GM12878 (cell line): ENCODE measurements around the gene TOR2A. TPM values are rescaled to one million over a fixed set of nuclear protein-coding genes. Genes with fewer than 3 reads are reported as not detected.
A peak's percentile ranks its signal among the peaks of the same experiment; 100 is the strongest.

Experiments
- ATAC-seq: fragments of 200-7000 bp; cut with Tn5 transposase; 3 replicates; pipeline ENCODE4 v1.9.1; 2020; ENCODE audit warnings: mild to moderate bottlenecking, moderate library complexity
- BruUV-seq: library from RNA; stranded (reverse); fragments of 400-500 nt; replicated peaks from 2 replicates; lab custom pipeline; 2021; lab: Mats Ljungman, UMichigan
- CTCF ChIA-PET: fragments of 300-600 bp; sonication (Branson Sonifier 250); formaldehyde crosslinking; extraction: SDS; loops from one replicate; lab custom pipeline; 2021; ENCODE audit warnings: inconsistent platforms; lab: Yijun Ruan, JAX
- POLR2A ChIA-PET: fragments of 350-600 bp; formaldehyde crosslinking; extraction: SDS; loops from one replicate; lab custom pipeline; 2021; ENCODE audit warnings: inconsistent platforms; lab: Charles Lee
- RAD21 ChIA-PET: fragments of 300-600 bp; sonication (Branson Sonifier 250); formaldehyde crosslinking; loops from one replicate; lab custom pipeline; 2023; ENCODE audit warnings: antibody characterized with exemption; ENCODE audit not compliant: unreplicated experiment; lab: Charles Lee
- SMC1A ChIA-PET: fragments of 300-600 bp; sonication (Branson Sonifier 250); formaldehyde crosslinking; loops from one replicate; lab custom pipeline; 2023; ENCODE audit not compliant: unreplicated experiment, uncharacterized antibody; lab: Charles Lee
- DNase-seq: peaks from one replicate; pipeline ENCODE4 v3.0.0-alpha.2; 2011; ENCODE audit warnings: low read depth, low spot score
- FAIRE-seq: peaks from 3 replicates; lab custom pipeline; 2011; peaks lifted over from hg19 to GRCh38; lab: Jason Lieb, UNC
- H2AFZ ChIP-seq: 2 replicates; pipeline ENCODE4 v1.6.0; 2011; ENCODE audit warnings: low read depth, low read length, control low read depth; ENCODE audit not compliant: control insufficient read depth
- H3K27ac ChIP-seq: 2 replicates; pipeline ENCODE4 v1.5.1; 2011; ENCODE audit warnings: control low read depth; ENCODE audit not compliant: control insufficient read depth, insufficient read depth
- H3K27me3 ChIP-seq, 2 experiments: replicated peaks in 1 of 2; 2 replicates each; pipeline versions ENCODE4 v1.6.0 to v1.6.1; 2011; ENCODE audit warnings: low read length in 1 of 2; ENCODE audit not compliant: control insufficient read depth in 2 of 2, insufficient read depth in 2 of 2
- H3K36me3 ChIP-seq, 2 experiments: 2 replicates each; pipeline ENCODE4 v1.5.1; 2011; ENCODE audit warnings: low read length in 1 of 2; ENCODE audit not compliant: control insufficient read depth in 2 of 2, insufficient read depth in 2 of 2
- H3K4me1 ChIP-seq: 2 replicates; pipeline ENCODE4 v1.6.1; 2011; ENCODE audit warnings: mild to moderate bottlenecking, low read length, moderate library complexity, mixed read lengths; ENCODE audit not compliant: control insufficient read depth, insufficient read depth
- H3K4me2 ChIP-seq: 2 replicates; pipeline ENCODE4 v1.6.0; 2011; ENCODE audit warnings: control low read depth; ENCODE audit not compliant: control insufficient read depth, insufficient read depth
- H3K4me3 ChIP-seq: fragments of 200-600 bp; sonication (generic); 2 replicates; pipeline ENCODE4 v1.5.1; 2016
- H3K79me2 ChIP-seq: 2 replicates; pipeline ENCODE4 v1.6.0; 2011; ENCODE audit warnings: low read length; ENCODE audit not compliant: control insufficient read depth, insufficient read depth
- H3K9ac ChIP-seq: 2 replicates; pipeline ENCODE4 v1.8.0; 2011; ENCODE audit warnings: low read length, control low read depth, mixed read lengths; ENCODE audit not compliant: control insufficient read depth, insufficient read depth
- H3K9me3 ChIP-seq: replicated peaks from 3 replicates; pipeline ENCODE4 v1.5.1; 2011; ENCODE audit warnings: mild to moderate bottlenecking, low read length; ENCODE audit not compliant: control insufficient read depth, insufficient read depth
- H4K20me1 ChIP-seq: 2 replicates; pipeline ENCODE4 v1.6.0; 2011; ENCODE audit not compliant: control insufficient read depth, insufficient read depth
- CHD1 ChIP-seq: IDR thresholded peaks from 2 replicates; pipeline ENCODE4 v1.6.1; 2012; ENCODE audit warnings: low read depth, low read length, improper control_type of control experiment
- DPF2 ChIP-seq: fragments of 450-650 bp; IDR thresholded peaks from 2 replicates; pipeline ENCODE4 v1.6.1; 2017; ENCODE audit warnings: mild to moderate bottlenecking
- EGR1 ChIP-seq, 2 experiments: IDR thresholded peaks; 1 replicate in 1 of 2; 2 replicates in 1 of 2; pipeline ENCODE4 v1.6.1; 2011 to 2012; ENCODE audit warnings: low read depth in 2 of 2, low read length in 2 of 2, borderline replicate concordance in 1 of 2, mild to moderate bottlenecking in 1 of 2, moderate library complexity in 1 of 2
- KAT2A ChIP-seq: conservative IDR thresholded peaks from 2 replicates; pipeline ENCODE4 v1.6.1; 2011; ENCODE audit warnings: low read depth, low read length; ENCODE audit not compliant: control insufficient read depth
- MTA2 ChIP-seq: fragments of 450-650 bp; IDR thresholded peaks from 2 replicates; pipeline ENCODE4 v1.6.1; 2016; ENCODE audit warnings: low read depth, mild to moderate bottlenecking, moderate library complexity
- NR2F1 ChIP-seq: fragments of 450-650 bp; conservative IDR thresholded peaks from 2 replicates; pipeline ENCODE4 v1.6.1; 2017; ENCODE audit warnings: mild to moderate bottlenecking
- POLR2A ChIP-seq: IDR thresholded peaks from 2 replicates; pipeline ENCODE4 v1.6.1; 2011; ENCODE audit warnings: low read depth, mild to moderate bottlenecking, low read length
- RUNX3 ChIP-seq: IDR thresholded peaks from 2 replicates; pipeline ENCODE4 v1.6.1; 2012; ENCODE audit warnings: low read length, inconsistent platforms
- SREBF1 ChIP-seq: IDR thresholded peaks from 2 replicates; pipeline ENCODE4 v1.6.1; 2012; ENCODE audit warnings: mild to moderate bottlenecking, low read length
- ZSCAN29 ChIP-seq: fragments of 450-650 bp; IDR thresholded peaks from 2 replicates; pipeline ENCODE4 v1.6.1; 2017; ENCODE audit warnings: mild to moderate bottlenecking, moderate library complexity
- WGBS: methylation state at CpG from one replicate; pipeline ENCODE4 v1.1.6; 2016; ENCODE audit warnings: low lambda C conversion rate; ENCODE audit not compliant: insufficient replicate concordance, insufficient coverage; ENCODE audit errors: missing lambda C conversion rate; 5-methylcytosine and 5-hydroxymethylcytosine counted together
- in situ Hi-C: fragments of 300-500 bp; cut with MboI; formaldehyde crosslinking; loops from 9 replicates; pipeline ENCODE4 v1.14.3; 2018; ENCODE audit warnings: mixed read lengths
- intact Hi-C: fragments of 100-400 bp; cut with micrococcal nuclease; formaldehyde crosslinking; loops from one replicate; pipeline ENCODE4 v1.14.2; 2022; ENCODE audit not compliant: unreplicated experiment
- polyA plus RNA-seq, 11 experiments: library from polyadenylated mRNA; depleted of rRNA in 4 of 11; unstranded in 6 of 11; stranded (reverse) in 5 of 11; fragments of >200 nt; fragmentation: Nextera tagmentation in 4 of 11; fragmentation: Illumina TruSeq in 1 of 11; extraction: Ambion mirVana in 4 of 11; extraction: Trizol in 1 of 11; gene quantifications; 1 replicate in 1 of 11; 2 replicates in 10 of 11; pipeline versions ENCODE4 v1.2.1 to v1.2.3, GENCODE V29; 2011 to 2016; ENCODE audit warnings: inconsistent platforms in 2 of 11, missing spikeins in 2 of 11, low read depth in 1 of 11
- total RNA-seq, 4 experiments: library from RNA; depleted of rRNA in 3 of 4; stranded (reverse); fragments of >200 nt in 3 of 4; fragmentation: Illumina TruSeq in 1 of 4; extraction: Trizol in 1 of 4; gene quantifications; 2 replicates each; pipeline versions ENCODE4 v1.2.1 to v1.2.3, GENCODE V29; 2013 to 2021
- TF ChIP-seq, protein P1 (sequence below): fragments of 450-650 bp; IDR thresholded peaks from 2 replicates; pipeline ENCODE4 v1.6.1; 2016; ENCODE audit warnings: mild to moderate bottlenecking
- TF ChIP-seq, protein P2 (sequence below): fragments of 450-650 bp; IDR thresholded peaks from 2 replicates; pipeline ENCODE4 v1.6.1; 2017; ENCODE audit warnings: low read depth, mild to moderate bottlenecking, moderate library complexity
- TF ChIP-seq, protein P3 (sequence below): IDR thresholded peaks from 2 replicates; pipeline ENCODE4 v1.6.1; 2011; ENCODE audit warnings: borderline replicate concordance, low read depth, mild to moderate bottlenecking, moderate library complexity, low read length; ENCODE audit not compliant: insufficient read depth, poor library complexity, severe bottlenecking
- TF ChIP-seq, protein P4 (sequence below): fragments of 450-650 bp; conservative IDR thresholded peaks from 2 replicates; pipeline ENCODE4 v1.6.1; 2017; ENCODE audit warnings: mild to moderate bottlenecking, moderate library complexity

Gene TOR2A
- total and polyA plus RNA-seq, 10 of the 15 experiments (the other 5 are each of a cell fraction or from before 2014, with no cell fraction given), result 0.52 to 23.7 (median 8.5) TPM

DNA sequence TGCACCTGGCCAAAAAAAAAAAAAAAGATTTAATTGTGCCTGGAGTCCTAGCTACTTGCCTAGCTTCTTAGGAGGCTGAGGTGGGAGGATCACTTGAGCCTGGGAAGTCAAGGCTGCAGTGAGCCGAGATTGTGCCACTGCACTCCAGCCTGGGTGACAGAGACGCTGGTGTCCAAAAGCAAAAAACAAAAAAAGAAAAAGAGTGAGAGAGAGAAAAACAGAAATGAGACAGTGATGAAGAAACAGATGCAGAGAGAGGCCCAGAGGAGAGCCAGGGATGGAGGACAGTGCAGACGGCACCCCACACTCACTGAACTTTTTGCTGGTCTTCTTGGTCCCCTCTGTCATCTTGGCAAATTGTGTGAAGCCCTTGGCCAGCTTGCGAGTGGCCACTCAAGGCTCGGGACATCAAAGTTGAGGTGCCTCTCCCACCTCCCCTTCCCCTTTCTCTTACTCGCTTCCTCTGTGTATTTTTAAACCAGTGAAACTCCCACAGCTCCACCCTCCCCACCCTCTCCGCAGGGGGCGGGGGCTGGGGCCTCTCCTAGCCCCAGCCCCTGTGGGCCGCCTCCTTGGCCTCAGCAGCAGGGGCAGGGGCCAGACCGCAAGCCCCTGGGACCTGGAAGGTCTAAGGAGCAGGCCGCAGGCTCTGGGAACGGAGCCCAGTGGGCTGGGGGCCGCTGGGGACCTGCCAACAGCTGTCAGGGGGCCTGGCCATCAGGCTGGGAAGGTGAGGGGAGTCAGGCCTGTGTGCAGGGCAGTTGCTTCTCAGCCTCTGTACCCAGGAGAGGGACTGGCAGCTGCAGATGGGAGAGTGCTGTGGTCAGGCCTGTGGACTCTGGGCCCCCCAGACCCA lies 43.4 kb upstream of the TOR2A start, which contains the start of gene SH2D3C:
Gene SH2D3C, minus strand, starts transcription at position 387 of the 856 bp plus-strand sequence. Its CDS starts 39 bp downstream, at position 348.
- Histone ChIP-seq H3K27me3 (no peaks in the 10 kb centered on the region), H3K9ac (peak within 1 kb of the TSS; percentile 64), H3K9me3 (no peaks in the 10 kb centered on the region), H3K79me2 (peaks cover 36% of the 10 kb centered on the region), H3K4me1 (peaks cover 36% of the 10 kb centered on the region), H2AFZ (peak within 1 kb of the TSS; percentile 30), H3K4me3 (peak within 1 kb of the TSS; percentile 100), H3K27ac (peak within 1 kb of the TSS; percentile 93), H3K4me2 (peak within 1 kb of the TSS; percentile 97), H4K20me1 (no peaks in the 10 kb centered on the region), H3K36me3 (no peaks in the 10 kb centered on the region)
- DNase-seq (no peak), ATAC-seq (peak; percentile 63), FAIRE-seq (peak; percentile 7)
- POLR2A ChIA-PET, result interaction anchor here (0.6 to 3.6 kb wide), 12 partner anchors 8 to 324 kb away, joined by 3 to 42 read pairs (median 4); partner anchors contain the start of gene TOR2A
- CTCF ChIA-PET, result interaction anchor here (0.6 to 2.6 kb wide), 6 partner anchors 8 to 222 kb away, joined by 3 to 18 read pairs (median 5); partner anchors contain the start of gene TOR2A
- RAD21 ChIA-PET, result interaction anchor here (0.6 to 2.4 kb wide), 14 partner anchors 8 to 382 kb away, joined by 3 to 19 read pairs (median 5); partner anchors contain the start of genes SLC2A8, ST6GALNAC4 and TOR2A
- SMC1A ChIA-PET, result interaction anchor here (0.8 to 2.4 kb wide), 6 partner anchors 8 to 134 kb away, joined by 3 to 6 read pairs (median 4); partner anchors contain the start of gene TOR2A
- 0% methylated on average over 13 of the region's 13 CpGs for WGBS
- intact Hi-C loops (no loop called here), in situ Hi-C loops (no loop called here)
- BruUV-seq, result TSS peak; percentile 69
- TF ChIP-seq DPF2 (peak; percentile 55), NR2F1 (peak; percentile 56), CHD1 (no peak), POLR2A (peak; percentile 72), SREBF1 (no peak), MTA2 (peak; percentile 25; the same call in 1 of the 2 replicates), ZSCAN29 (no peak), RUNX3 (no peak), EGR1 (IDR thresholded peaks at IDR 0.05; ENCODE audit: borderline replicate concordance in 1 of 2, low read depth in 2 of 2, low read length in 2 of 2) (0 out of 3 replicates have a peak, but pooled peaks of 1 of the 2 experiments have one; percentile 20), KAT2A (no peak)
- TF ChIP-seq, protein P1, sequence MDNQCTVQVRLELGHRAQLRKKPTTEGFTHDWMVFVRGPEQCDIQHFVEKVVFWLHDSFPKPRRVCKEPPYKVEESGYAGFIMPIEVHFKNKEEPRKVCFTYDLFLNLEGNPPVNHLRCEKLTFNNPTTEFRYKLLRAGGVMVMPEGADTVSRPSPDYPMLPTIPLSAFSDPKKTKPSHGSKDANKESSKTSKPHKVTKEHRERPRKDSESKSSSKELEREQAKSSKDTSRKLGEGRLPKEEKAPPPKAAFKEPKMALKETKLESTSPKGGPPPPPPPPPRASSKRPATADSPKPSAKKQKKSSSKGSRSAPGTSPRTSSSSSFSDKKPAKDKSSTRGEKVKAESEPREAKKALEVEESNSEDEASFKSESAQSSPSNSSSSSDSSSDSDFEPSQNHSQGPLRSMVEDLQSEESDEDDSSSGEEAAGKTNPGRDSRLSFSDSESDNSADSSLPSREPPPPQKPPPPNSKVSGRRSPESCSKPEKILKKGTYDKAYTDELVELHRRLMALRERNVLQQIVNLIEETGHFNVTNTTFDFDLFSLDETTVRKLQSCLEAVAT, result peak; percentile 61; the same call in 1 of the 2 replicates
- TF ChIP-seq, protein P2, sequence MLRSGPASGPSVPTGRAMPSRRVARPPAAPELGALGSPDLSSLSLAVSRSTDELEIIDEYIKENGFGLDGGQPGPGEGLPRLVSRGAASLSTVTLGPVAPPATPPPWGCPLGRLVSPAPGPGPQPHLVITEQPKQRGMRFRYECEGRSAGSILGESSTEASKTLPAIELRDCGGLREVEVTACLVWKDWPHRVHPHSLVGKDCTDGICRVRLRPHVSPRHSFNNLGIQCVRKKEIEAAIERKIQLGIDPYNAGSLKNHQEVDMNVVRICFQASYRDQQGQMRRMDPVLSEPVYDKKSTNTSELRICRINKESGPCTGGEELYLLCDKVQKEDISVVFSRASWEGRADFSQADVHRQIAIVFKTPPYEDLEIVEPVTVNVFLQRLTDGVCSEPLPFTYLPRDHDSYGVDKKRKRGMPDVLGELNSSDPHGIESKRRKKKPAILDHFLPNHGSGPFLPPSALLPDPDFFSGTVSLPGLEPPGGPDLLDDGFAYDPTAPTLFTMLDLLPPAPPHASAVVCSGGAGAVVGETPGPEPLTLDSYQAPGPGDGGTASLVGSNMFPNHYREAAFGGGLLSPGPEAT, result 0 out of 2 replicates have a peak, but pooled peaks have one; percentile 14
- TF ChIP-seq, protein P3, sequence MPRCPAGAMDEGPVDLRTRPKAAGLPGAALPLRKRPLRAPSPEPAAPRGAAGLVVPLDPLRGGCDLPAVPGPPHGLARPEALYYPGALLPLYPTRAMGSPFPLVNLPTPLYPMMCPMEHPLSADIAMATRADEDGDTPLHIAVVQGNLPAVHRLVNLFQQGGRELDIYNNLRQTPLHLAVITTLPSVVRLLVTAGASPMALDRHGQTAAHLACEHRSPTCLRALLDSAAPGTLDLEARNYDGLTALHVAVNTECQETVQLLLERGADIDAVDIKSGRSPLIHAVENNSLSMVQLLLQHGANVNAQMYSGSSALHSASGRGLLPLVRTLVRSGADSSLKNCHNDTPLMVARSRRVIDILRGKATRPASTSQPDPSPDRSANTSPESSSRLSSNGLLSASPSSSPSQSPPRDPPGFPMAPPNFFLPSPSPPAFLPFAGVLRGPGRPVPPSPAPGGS, result peak; percentile 47
- TF ChIP-seq, protein P4, sequence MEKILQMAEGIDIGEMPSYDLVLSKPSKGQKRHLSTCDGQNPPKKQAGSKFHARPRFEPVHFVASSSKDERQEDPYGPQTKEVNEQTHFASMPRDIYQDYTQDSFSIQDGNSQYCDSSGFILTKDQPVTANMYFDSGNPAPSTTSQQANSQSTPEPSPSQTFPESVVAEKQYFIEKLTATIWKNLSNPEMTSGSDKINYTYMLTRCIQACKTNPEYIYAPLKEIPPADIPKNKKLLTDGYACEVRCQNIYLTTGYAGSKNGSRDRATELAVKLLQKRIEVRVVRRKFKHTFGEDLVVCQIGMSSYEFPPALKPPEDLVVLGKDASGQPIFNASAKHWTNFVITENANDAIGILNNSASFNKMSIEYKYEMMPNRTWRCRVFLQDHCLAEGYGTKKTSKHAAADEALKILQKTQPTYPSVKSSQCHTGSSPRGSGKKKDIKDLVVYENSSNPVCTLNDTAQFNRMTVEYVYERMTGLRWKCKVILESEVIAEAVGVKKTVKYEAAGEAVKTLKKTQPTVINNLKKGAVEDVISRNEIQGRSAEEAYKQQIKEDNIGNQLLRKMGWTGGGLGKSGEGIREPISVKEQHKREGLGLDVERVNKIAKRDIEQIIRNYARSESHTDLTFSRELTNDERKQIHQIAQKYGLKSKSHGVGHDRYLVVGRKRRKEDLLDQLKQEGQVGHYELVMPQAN, result 0 out of 2 replicates have a peak, but pooled peaks have one; percentile 8
